Trophoblast cell (in vitro differentiated cells and primary cell): ENCODE results near the gene LARP6. TPM values are rescaled to one million over a fixed set of nuclear protein-coding genes. Genes with fewer than 3 reads are reported as not detected.

Experiments
- DNase-seq, 2 donors: peaks; one replicate each; pipeline ENCODE4 v3.0.0-alpha.2; 2016
- H2AFZ ChIP-seq: 2 replicates; pipeline ENCODE4 v1.6.1; 2013; ENCODE audit warnings: low read length, moderate library complexity, mild to moderate bottlenecking; ENCODE audit not compliant: insufficient read depth, poor library complexity
- H2AK5ac ChIP-seq: 2 replicates; pipeline ENCODE4 v1.6.1; 2013; ENCODE audit warnings: mild to moderate bottlenecking, low read length
- H2BK120ac ChIP-seq: 2 replicates; pipeline ENCODE4 v1.6.1; 2013; ENCODE audit warnings: low read length, mild to moderate bottlenecking, moderate library complexity; ENCODE audit not compliant: insufficient read depth, poor library complexity
- H2BK12ac ChIP-seq: 2 replicates; pipeline ENCODE4 v1.6.1; 2013; ENCODE audit warnings: mild to moderate bottlenecking, low read length, moderate library complexity
- H2BK5ac ChIP-seq: 2 replicates; pipeline ENCODE4 v1.6.1; 2013; ENCODE audit warnings: low read length, low read depth, moderate library complexity, mild to moderate bottlenecking; ENCODE audit not compliant: poor library complexity
- H3K14ac ChIP-seq: 2 replicates; pipeline ENCODE4 v1.6.1; 2013; ENCODE audit warnings: mild to moderate bottlenecking, low read length
- H3K18ac ChIP-seq: 2 replicates; pipeline ENCODE4 v1.6.1; 2013; ENCODE audit warnings: mild to moderate bottlenecking, low read length
- H3K23ac ChIP-seq: 2 replicates; pipeline ENCODE4 v1.6.1; 2013; ENCODE audit warnings: low read length
- H3K27ac ChIP-seq: 2 replicates; pipeline ENCODE4 v1.5.1; 2013; ENCODE audit warnings: low read depth, mild to moderate bottlenecking, inconsistent platforms, low read length, moderate library complexity
- H3K27me3 ChIP-seq: 2 replicates; pipeline ENCODE4 v1.6.1; 2013; ENCODE audit warnings: inconsistent platforms, mild to moderate bottlenecking, low read length, moderate library complexity; ENCODE audit not compliant: insufficient read depth
- H3K36me3 ChIP-seq, 2 experiments: 1 replicate in 1 of 2; 2 replicates in 1 of 2; pipeline ENCODE4 v1.6.1; 2013; ENCODE audit warnings: low read length in 2 of 2, mild to moderate bottlenecking in 2 of 2, moderate library complexity in 1 of 2; ENCODE audit not compliant: insufficient read depth in 2 of 2, control insufficient read depth in 1 of 2
- H3K4ac ChIP-seq: 2 replicates; pipeline ENCODE4 v1.6.1; 2013; ENCODE audit warnings: low read depth, mild to moderate bottlenecking, low read length, moderate library complexity
- H3K4me1 ChIP-seq, 2 experiments: 1 replicate in 1 of 2; 2 replicates in 1 of 2; pipeline ENCODE4 v1.6.1; 2013; ENCODE audit warnings: low read length in 2 of 2, mild to moderate bottlenecking in 2 of 2, moderate library complexity in 1 of 2; ENCODE audit not compliant: insufficient read depth in 2 of 2, control insufficient read depth in 1 of 2
- H3K4me2 ChIP-seq: 2 replicates; pipeline ENCODE4 v1.6.1; 2013; ENCODE audit warnings: inconsistent platforms, mild to moderate bottlenecking, low read length, moderate library complexity
- H3K4me3 ChIP-seq: 2 replicates; pipeline ENCODE4 v1.5.1; 2013; ENCODE audit warnings: mild to moderate bottlenecking, low read depth, low read length, inconsistent platforms
- H3K79me1 ChIP-seq: one replicate; pipeline ENCODE4 v1.6.1; 2013; ENCODE audit warnings: low read length
- H3K79me2 ChIP-seq: 2 replicates; pipeline ENCODE4 v1.6.1; 2013; ENCODE audit warnings: low read length, mild to moderate bottlenecking; ENCODE audit not compliant: control insufficient read depth, insufficient read depth, poor library complexity
- H3K9ac ChIP-seq: 2 replicates; pipeline ENCODE4 v1.6.1; 2013; ENCODE audit warnings: mild to moderate bottlenecking, low read length
- H3K9me3 ChIP-seq: 2 replicates; pipeline ENCODE4 v1.6.1; 2013; ENCODE audit warnings: low read depth, mild to moderate bottlenecking, control low read depth, inconsistent platforms, low read length; ENCODE audit not compliant: insufficient read depth
- H4K12ac ChIP-seq: 2 replicates; pipeline ENCODE4 v1.6.1; 2013; ENCODE audit warnings: low read depth, mild to moderate bottlenecking, low read length, moderate library complexity
- H4K8ac ChIP-seq: 2 replicates; pipeline ENCODE4 v1.6.1; 2013; ENCODE audit warnings: low read depth, mild to moderate bottlenecking, low read length, moderate library complexity
- H4K91ac ChIP-seq: one replicate; pipeline ENCODE4 v1.6.1; 2013; ENCODE audit warnings: low read depth, mild to moderate bottlenecking, low read length, moderate library complexity
- WGBS: extraction: QIAGEN DNeasy Blood & Tissue Kit; methylation state at CpG from one replicate; pipeline ENCODE4 v1.1.7; 2013; ENCODE audit warnings: missing lambda C conversion rate; ENCODE audit not compliant: insufficient read length, insufficient coverage; ENCODE audit errors: extremely low coverage; 5-methylcytosine and 5-hydroxymethylcytosine counted together
- polyA plus RNA-seq: library from polyadenylated mRNA; stranded (reverse); fragments of 200-250 nt; gene quantifications from 2 replicates; pipeline ENCODE4 v1.2.3, GENCODE V29; 2013

The LARP6 gene
- polyA plus RNA-seq = 9.3 and 9.4 TPM in 2 replicates

- Histone ChIP-seq H2BK120ac (peak within 1 kb of the TSS; percentile 85), H3K9me3 (no peaks in the 10 kb centered on the region), H2BK5ac (no peak within 1 kb of the TSS), H4K91ac (peak within 1 kb of the TSS; percentile 66), H3K23ac (peak within 1 kb of the TSS; percentile 82), H3K4ac (no peak within 1 kb of the TSS), H3K4me1 (peaks cover 0 to 12% of the 10 kb centered on the region in 2 experiments), H3K9ac (peak within 1 kb of the TSS; percentile 80), H4K12ac (peak within 1 kb of the TSS; percentile 85), H2BK12ac (peak within 1 kb of the TSS; percentile 39), H3K79me1 (peaks cover 8% of the 10 kb centered on the region), H3K14ac (peak within 1 kb of the TSS; percentile 92), H2AK5ac (no peak within 1 kb of the TSS), H3K79me2 (peaks cover 3% of the 10 kb centered on the region), H3K18ac (peak within 1 kb of the TSS; percentile 87), H2AFZ (peak within 1 kb of the TSS; percentile 92), H3K4me3 (peak within 1 kb of the TSS; percentile 93), H3K36me3 (peaks cover 0 to 4% of the 10 kb centered on the region in 2 experiments), H3K27ac (no peak within 1 kb of the TSS), H3K27me3 (peaks cover 7% of the 10 kb centered on the region), H3K4me2 (peak within 1 kb of the TSS; percentile 99), H4K8ac (peak within 1 kb of the TSS; percentile 94)
- no CpG with 5 or more reads among the region's 78 CpGs for WGBS
- no peak for DNase-seq
Observed at GRCh38 chr15:70853973-70854665, at the start of gene LARP6. TSS of gene LARP6 (minus strand) at chr15:70854157. CDS start at chr15:70854088, 69 bp downstream.

- WGBS = no CpG with 5 or more reads among the region's 1 CpG
Observed at GRCh38 chr15:70902107-70902506, 48.1 kb upstream of the LARP6 start.

GRCh38 chr15:70892912-70893560 lies 39.1 kb upstream of the LARP6 start:
- Histone ChIP-seq H3K4ac (no peak overlapping the region), H3K79me1 (no peaks in the 10 kb centered on the region), H2BK120ac (no peak overlapping the region), H2BK5ac (no peak overlapping the region), H3K23ac (no peak overlapping the region), H4K8ac (peak overlapping the region; percentile 63), H2BK12ac (no peak overlapping the region), H3K79me2 (no peaks in the 10 kb centered on the region), H3K4me2 (peak overlapping the region; percentile 94), H2AFZ (peak overlapping the region; percentile 81), H3K18ac (no peak overlapping the region), H3K27ac (no peak overlapping the region), H3K9me3 (no peaks in the 10 kb centered on the region), H3K9ac (no peak overlapping the region), H3K27me3 (no peaks in the 10 kb centered on the region), H4K12ac (peak overlapping the region; percentile 19), H3K4me1 (peaks cover 3 to 8% of the 10 kb centered on the region in 2 experiments), H3K4me3 (no peak overlapping the region), H3K36me3 (no peaks in the 10 kb centered on the region), H2AK5ac (no peak overlapping the region), H4K91ac (no peak overlapping the region), H3K14ac (no peak overlapping the region)
- no CpG with 5 or more reads among the region's 10 CpGs for WGBS
- peak in 1 of 2 donors; percentile 5 for DNase-seq

More at GRCh38 chr15:70902107-70902506, 48.1 kb upstream of the LARP6 start:
- no peak overlapping the region for H4K12ac ChIP-seq
- H4K8ac ChIP-seq = no peak overlapping the region
- no peak overlapping the region for H2BK120ac ChIP-seq
- no peaks in the 10 kb centered on the region for H3K36me3 ChIP-seq
- no peak overlapping the region for H2AK5ac ChIP-seq
- peak overlapping the region; percentile 41 for H2BK5ac ChIP-seq
- H2BK12ac ChIP-seq = no peak overlapping the region
- H3K18ac ChIP-seq = no peak overlapping the region
- H4K91ac ChIP-seq = no peak overlapping the region
- H2AFZ ChIP-seq = no peak overlapping the region
- H3K4ac ChIP-seq = no peak overlapping the region
- no peak overlapping the region for H3K4me3 ChIP-seq
- no peak overlapping the region for H3K23ac ChIP-seq
- H3K4me2 ChIP-seq = no peak overlapping the region
- H3K9me3 ChIP-seq = peaks cover 1% of the 10 kb centered on the region
- no peaks in the 10 kb centered on the region for H3K79me2 ChIP-seq
- no peak overlapping the region for H3K9ac ChIP-seq
- peak overlapping the region; percentile 51 for H3K27ac ChIP-seq
- H3K79me1 ChIP-seq = peaks cover 4% of the 10 kb centered on the region
- no peak overlapping the region for H3K14ac ChIP-seq
- DNase-seq = peak in 1 of 2 donors; percentile 8
- H3K4me1 ChIP-seq = peaks cover 3% of the 10 kb centered on the region in 2 experiments
- H3K27me3 ChIP-seq = no peaks in the 10 kb centered on the region

GRCh38 chr15:70892002-70892911 lies 38.3 kb upstream of the LARP6 start, which contains the start of the genes LRRC49 and THAP10:
TSS of gene LRRC49 (plus strand) at chr15:70892826. CDS start at chr15:70892895, 69 bp downstream.
TSS of gene THAP10 (minus strand) at chr15:70892433. CDS start at chr15:70892272, 161 bp downstream.
- H3K14ac ChIP-seq = peak within 1 kb of the TSS; percentile 25

More at GRCh38 chr15:70892002-70892911, 38.3 kb upstream of the LARP6 start, which contains the start of the genes LRRC49 and THAP10:
- H4K91ac ChIP-seq = no peak within 1 kb of the TSS
- no CpG with 5 or more reads among the region's 61 CpGs for WGBS
- H3K18ac ChIP-seq = peak within 1 kb of the TSS; percentile 23
- H2BK5ac ChIP-seq = no peak within 1 kb of the TSS
- peak within 1 kb of the TSS; percentile 81 for H2AFZ ChIP-seq
- H2BK120ac ChIP-seq = no peak within 1 kb of the TSS
- H3K36me3 ChIP-seq = no peaks in the 10 kb centered on the region
- H2BK12ac ChIP-seq = no peak within 1 kb of the TSS
- H3K23ac ChIP-seq = no peak within 1 kb of the TSS
- no peaks in the 10 kb centered on the region for H3K79me2 ChIP-seq
- peak within 1 kb of the TSS; percentile 69 for H4K8ac ChIP-seq
- peak within 1 kb of the TSS; percentile 87 for H3K4me3 ChIP-seq
- no peaks in the 10 kb centered on the region for H3K79me1 ChIP-seq
- DNase-seq = peak; percentile 63 to 75
- H4K12ac ChIP-seq = peak within 1 kb of the TSS; percentile 41
- peaks cover 3 to 8% of the 10 kb centered on the region in 2 experiments for H3K4me1 ChIP-seq
- peak within 1 kb of the TSS; percentile 94 for H3K4me2 ChIP-seq
- H3K27me3 ChIP-seq = no peaks in the 10 kb centered on the region
- no peaks in the 10 kb centered on the region for H3K9me3 ChIP-seq
- H3K4ac ChIP-seq = no peak within 1 kb of the TSS
- no peak within 1 kb of the TSS for H3K27ac ChIP-seq
- H2AK5ac ChIP-seq = no peak within 1 kb of the TSS
- peak within 1 kb of the TSS; percentile 84 for H3K9ac ChIP-seq
